GM23338 (cell line): ENCODE results near the gene CATSPER3.

Experiments used
- EZH2 ChIP-seq: fragments of 200-600 bp; sonication (generic); IDR thresholded peaks from one replicate; pipeline ENCODE4 v1.8.0; 2017; ENCODE audit warnings: antibody characterized with exemption, mild to moderate bottlenecking, low read depth; ENCODE audit not compliant: unreplicated experiment
- EZH2phosphoT487 ChIP-seq: fragments of 200-600 bp; sonication (generic); IDR thresholded peaks from one replicate; pipeline ENCODE4 v1.8.1; 2018; ENCODE audit warnings: antibody characterized with exemption; ENCODE audit not compliant: unreplicated experiment
- POLR2AphosphoS5 ChIP-seq: IDR thresholded peaks from 2 replicates; pipeline ENCODE4 v1.6.1; 2016; ENCODE audit warnings: antibody characterized with exemption, low read depth
- REST ChIP-seq: IDR thresholded peaks from one replicate; pipeline ENCODE4 v1.6.1; 2018; ENCODE audit warnings: antibody characterized with exemption; ENCODE audit not compliant: unreplicated experiment
- TF ChIP-seq, protein P1 (sequence below), 2 experiments: fragments of 200-600 bp in 1 of 2; sonication (generic) in 1 of 2; conservative IDR thresholded peaks; 2 replicates each; pipeline versions ENCODE4 v1.5.1 to v1.6.1; 2016 to 2017; ENCODE audit warnings: antibody characterized with exemption in 2 of 2, low read depth in 2 of 2, mild to moderate bottlenecking in 2 of 2, moderate library complexity in 1 of 2
- TF ChIP-seq, protein P2 (sequence below): fragments of 250-450 bp; sonication (Bioruptor Pico); IDR thresholded peaks from 2 replicates; pipeline ENCODE4 v1.5.0; 2020; ENCODE audit warnings: mild to moderate bottlenecking, moderate library complexity

- no peak for TF ChIP-seq POLR2AphosphoS5
- TF ChIP-seq EZH2phosphoT487, result no peak
- TF ChIP-seq, protein P1, sequence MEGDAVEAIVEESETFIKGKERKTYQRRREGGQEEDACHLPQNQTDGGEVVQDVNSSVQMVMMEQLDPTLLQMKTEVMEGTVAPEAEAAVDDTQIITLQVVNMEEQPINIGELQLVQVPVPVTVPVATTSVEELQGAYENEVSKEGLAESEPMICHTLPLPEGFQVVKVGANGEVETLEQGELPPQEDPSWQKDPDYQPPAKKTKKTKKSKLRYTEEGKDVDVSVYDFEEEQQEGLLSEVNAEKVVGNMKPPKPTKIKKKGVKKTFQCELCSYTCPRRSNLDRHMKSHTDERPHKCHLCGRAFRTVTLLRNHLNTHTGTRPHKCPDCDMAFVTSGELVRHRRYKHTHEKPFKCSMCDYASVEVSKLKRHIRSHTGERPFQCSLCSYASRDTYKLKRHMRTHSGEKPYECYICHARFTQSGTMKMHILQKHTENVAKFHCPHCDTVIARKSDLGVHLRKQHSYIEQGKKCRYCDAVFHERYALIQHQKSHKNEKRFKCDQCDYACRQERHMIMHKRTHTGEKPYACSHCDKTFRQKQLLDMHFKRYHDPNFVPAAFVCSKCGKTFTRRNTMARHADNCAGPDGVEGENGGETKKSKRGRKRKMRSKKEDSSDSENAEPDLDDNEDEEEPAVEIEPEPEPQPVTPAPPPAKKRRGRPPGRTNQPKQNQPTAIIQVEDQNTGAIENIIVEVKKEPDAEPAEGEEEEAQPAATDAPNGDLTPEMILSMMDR (conservative IDR thresholded peaks at IDR 0.05; ENCODE audit: low read depth in 2 of 2), result no peak
- TF ChIP-seq REST, result no peak
- TF ChIP-seq EZH2, result no peak
- TF ChIP-seq, protein P2, sequence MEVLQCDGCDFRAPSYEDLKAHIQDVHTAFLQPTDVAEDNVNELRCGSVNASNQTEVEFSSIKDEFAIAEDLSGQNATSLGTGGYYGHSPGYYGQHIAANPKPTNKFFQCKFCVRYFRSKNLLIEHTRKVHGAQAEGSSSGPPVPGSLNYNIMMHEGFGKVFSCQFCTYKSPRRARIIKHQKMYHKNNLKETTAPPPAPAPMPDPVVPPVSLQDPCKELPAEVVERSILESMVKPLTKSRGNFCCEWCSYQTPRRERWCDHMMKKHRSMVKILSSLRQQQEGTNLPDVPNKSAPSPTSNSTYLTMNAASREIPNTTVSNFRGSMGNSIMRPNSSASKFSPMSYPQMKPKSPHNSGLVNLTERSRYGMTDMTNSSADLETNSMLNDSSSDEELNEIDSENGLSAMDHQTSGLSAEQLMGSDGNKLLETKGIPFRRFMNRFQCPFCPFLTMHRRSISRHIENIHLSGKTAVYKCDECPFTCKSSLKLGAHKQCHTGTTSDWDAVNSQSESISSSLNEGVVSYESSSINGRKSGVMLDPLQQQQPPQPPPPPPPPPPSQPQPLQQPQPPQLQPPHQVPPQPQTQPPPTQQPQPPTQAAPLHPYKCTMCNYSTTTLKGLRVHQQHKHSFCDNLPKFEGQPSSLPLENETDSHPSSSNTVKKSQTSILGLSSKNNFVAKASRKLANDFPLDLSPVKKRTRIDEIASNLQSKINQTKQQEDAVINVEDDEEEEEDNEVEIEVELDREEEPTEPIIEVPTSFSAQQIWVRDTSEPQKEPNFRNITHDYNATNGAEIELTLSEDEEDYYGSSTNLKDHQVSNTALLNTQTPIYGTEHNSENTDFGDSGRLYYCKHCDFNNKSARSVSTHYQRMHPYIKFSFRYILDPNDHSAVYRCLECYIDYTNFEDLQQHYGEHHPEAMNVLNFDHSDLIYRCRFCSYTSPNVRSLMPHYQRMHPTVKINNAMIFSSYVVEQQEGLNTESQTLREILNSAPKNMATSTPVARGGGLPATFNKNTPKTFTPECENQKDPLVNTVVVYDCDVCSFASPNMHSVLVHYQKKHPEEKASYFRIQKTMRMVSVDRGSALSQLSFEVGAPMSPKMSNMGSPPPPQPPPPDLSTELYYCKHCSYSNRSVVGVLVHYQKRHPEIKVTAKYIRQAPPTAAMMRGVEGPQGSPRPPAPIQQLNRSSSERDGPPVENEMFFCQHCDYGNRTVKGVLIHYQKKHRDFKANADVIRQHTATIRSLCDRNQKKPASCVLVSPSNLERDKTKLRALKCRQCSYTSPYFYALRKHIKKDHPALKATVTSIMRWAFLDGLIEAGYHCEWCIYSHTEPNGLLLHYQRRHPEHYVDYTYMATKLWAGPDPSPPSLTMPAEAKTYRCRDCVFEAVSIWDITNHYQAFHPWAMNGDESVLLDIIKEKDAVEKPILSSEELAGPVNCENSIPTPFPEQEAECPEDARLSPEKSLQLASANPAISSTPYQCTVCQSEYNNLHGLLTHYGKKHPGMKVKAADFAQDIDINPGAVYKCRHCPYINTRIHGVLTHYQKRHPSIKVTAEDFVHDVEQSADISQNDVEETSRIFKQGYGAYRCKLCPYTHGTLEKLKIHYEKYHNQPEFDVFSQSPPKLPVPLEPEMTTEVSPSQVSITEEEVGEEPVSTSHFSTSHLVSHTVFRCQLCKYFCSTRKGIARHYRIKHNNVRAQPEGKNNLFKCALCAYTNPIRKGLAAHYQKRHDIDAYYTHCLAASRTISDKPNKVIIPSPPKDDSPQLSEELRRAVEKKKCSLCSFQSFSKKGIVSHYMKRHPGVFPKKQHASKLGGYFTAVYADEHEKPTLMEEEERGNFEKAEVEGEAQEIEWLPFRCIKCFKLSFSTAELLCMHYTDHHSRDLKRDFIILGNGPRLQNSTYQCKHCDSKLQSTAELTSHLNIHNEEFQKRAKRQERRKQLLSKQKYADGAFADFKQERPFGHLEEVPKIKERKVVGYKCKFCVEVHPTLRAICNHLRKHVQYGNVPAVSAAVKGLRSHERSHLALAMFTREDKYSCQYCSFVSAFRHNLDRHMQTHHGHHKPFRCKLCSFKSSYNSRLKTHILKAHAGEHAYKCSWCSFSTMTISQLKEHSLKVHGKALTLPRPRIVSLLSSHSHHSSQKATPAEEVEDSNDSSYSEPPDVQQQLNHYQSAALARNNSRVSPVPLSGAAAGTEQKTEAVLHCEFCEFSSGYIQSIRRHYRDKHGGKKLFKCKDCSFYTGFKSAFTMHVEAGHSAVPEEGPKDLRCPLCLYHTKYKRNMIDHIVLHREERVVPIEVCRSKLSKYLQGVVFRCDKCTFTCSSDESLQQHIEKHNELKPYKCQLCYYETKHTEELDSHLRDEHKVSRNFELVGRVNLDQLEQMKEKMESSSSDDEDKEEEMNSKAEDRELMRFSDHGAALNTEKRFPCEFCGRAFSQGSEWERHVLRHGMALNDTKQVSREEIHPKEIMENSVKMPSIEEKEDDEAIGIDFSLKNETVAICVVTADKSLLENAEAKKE, result no peak
Measured at GRCh38 chr5:134939500-134939899, 28.2 kb upstream of the CATSPER3 start.
